ENCODE data around the gene SERP2. TPM values are rescaled to one million over a fixed set of nuclear protein-coding genes. Genes with fewer than 3 reads are reported as not detected.
A peak's percentile ranks its signal among the peaks of the same experiment; 100 is the strongest.

SERP2 gene
- total and polyA plus RNA-seq, 2 donors (not counting 3 experiments of a cell fraction or from before 2014, with no cell fraction given), result 0.30 TPM; not detected in 1

- H3K36me3 ChIP-seq (ENCODE audit: control insufficient read depth in 2 of 2, extremely low read depth in 1 of 2, insufficient read depth in 2 of 2, low read length in 2 of 2), result no peaks in the 10 kb centered on the region
- no peaks in the 10 kb centered on the region for H3K9me1 ChIP-seq (replicated peaks; ENCODE audit: control insufficient read depth, extremely low read depth, insufficient read depth, low read length)
- intact Hi-C loops (cut with micrococcal nuclease) (loop anchor here (1.0 to 5.0 kb wide), 7 partner anchors 50 to 394 kb away; no protein-coding TSS in a partner anchor), dilution Hi-C loops (cut with MboI; ENCODE audit: extremely low pct_ligation_motif_present, low sequenced_read_pairs) (no loop called here)
- H2AFZ ChIP-seq (ENCODE audit: low read depth, low read length), result no peak overlapping the region
- BruUV-seq (replicated peaks), result no TSS peak
- no peaks in the 10 kb centered on the region for H4K20me1 ChIP-seq (replicated peaks; ENCODE audit: control insufficient read depth, extremely low read depth, insufficient read depth, low read length)
- ChIA-PET CTCF (interaction anchor here (0.6 to 2.8 kb wide), 5 partner anchors 9 to 1055 kb away, joined by 3 to 8 read pairs (median 6); no protein-coding TSS in a partner anchor), POLR2A (no interaction called here)
- H3K27me3 ChIP-seq (ENCODE audit: control insufficient read depth in 2 of 2, insufficient read depth in 2 of 2, low read length in 2 of 2), result no peaks in the 10 kb centered on the region
- peak overlapping the region; percentile 89 for H3K27ac ChIP-seq (ENCODE audit: insufficient read depth, low read depth, low read length)
- H3K4me3 ChIP-seq (replicated peaks in 1 of 3; ENCODE audit: insufficient read depth in 1 of 3, low read depth in 1 of 3, low read length in 3 of 3), result no peak overlapping the region
- no peaks in the 10 kb centered on the region for H3K79me2 ChIP-seq (ENCODE audit: control insufficient read depth, insufficient read depth, low read length)
- peak overlapping the region; percentile 72 for H3K4me2 ChIP-seq (ENCODE audit: insufficient read depth, low read length)
- H3K4me1 ChIP-seq (ENCODE audit: control insufficient read depth, extremely low read depth, insufficient read depth, low read length), result peaks cover 47% of the 10 kb centered on the region
- FAIRE-seq (no peak), DNase-seq (ENCODE audit: low read depth, low spot score) (no peak)
- H3K9me3 ChIP-seq (replicated peaks; ENCODE audit: control insufficient read depth, insufficient read depth, low read length), result no peaks in the 10 kb centered on the region
- H3K9ac ChIP-seq (replicated peaks; ENCODE audit: extremely low read depth, insufficient read depth, low read length), result peak overlapping the region; percentile 30
- TF ChIP-seq FOS (IDR thresholded peaks at IDR 0.05; ENCODE audit: borderline replicate concordance, insufficient read depth, low read length), result no peak
- TF ChIP-seq POLR2AphosphoS5 (IDR thresholded peaks at IDR 0.05; ENCODE audit: insufficient read depth, low read depth, low read length), result no peak
- TF ChIP-seq GATA2 (IDR thresholded peaks at IDR 0.05; ENCODE audit: insufficient read depth, insufficient read length, low read depth, low read length), result no peak
- TF ChIP-seq POLR2A (IDR thresholded peaks at IDR 0.05; ENCODE audit: low read depth, low read length), result no peak
- TF ChIP-seq MAX (IDR thresholded peaks at IDR 0.05; ENCODE audit: insufficient read depth, insufficient read length), result no peak
- no peak for TF ChIP-seq CTCF (IDR thresholded peaks at IDR 0.05; ENCODE audit: extremely low read depth in 1 of 2, insufficient read depth in 1 of 2, low read depth in 1 of 2, low read length in 2 of 2)
- TF ChIP-seq EZH2 (IDR thresholded peaks at IDR 0.05; ENCODE audit: borderline replicate concordance, low read depth, low read length, severe bottlenecking), result no peak
- TF ChIP-seq JUN (IDR thresholded peaks at IDR 0.05; ENCODE audit: borderline replicate concordance, insufficient read depth, insufficient read length, low read depth), result no peak
- no peak for TF ChIP-seq MYC (IDR thresholded peaks at IDR 0.05; ENCODE audit: low read depth, low read length)
Measured at GRCh38 chr13:44363631-44364344, 9.8 kb upstream of the SERP2 start.

All from endothelial cell of umbilical vein (primary cell).